ENCODE measurements around the gene SIGLEC10. TPM values are rescaled to one million over a fixed set of nuclear protein-coding genes. Genes with fewer than 3 reads are reported as not detected.

SIGLEC10 gene
- total and polyA plus RNA-seq, 2 of the 4 experiments (the other 2 are of a cell fraction), result not detected

- H3K27ac ChIP-seq (ENCODE audit: insufficient read depth, low read length), result no peak overlapping the region
- H3K18ac ChIP-seq (ENCODE audit: low read depth, low read length), result no peak overlapping the region
- no peak overlapping the region for H3K4me3 ChIP-seq (ENCODE audit: insufficient read depth, low read depth, low read length)
- no peak overlapping the region for H3K4ac ChIP-seq (ENCODE audit: low read depth, low read length)
- no peak overlapping the region for H2AFZ ChIP-seq (replicated peaks; ENCODE audit: low read length, poor library complexity)
- no TSS peak for BruUV-seq (replicated peaks)
- no peak overlapping the region for H2AK9ac ChIP-seq (replicated peaks; ENCODE audit: low read depth, low read length, poor library complexity)
- no peaks in the 10 kb centered on the region for H3K79me1 ChIP-seq (ENCODE audit: low read depth in 1 of 2, low read length in 2 of 2)
- H3K23ac ChIP-seq (ENCODE audit: low read depth, low read length), result no peak overlapping the region
- ChIA-PET CTCF (no interaction called here), POLR2A (ENCODE audit: unreplicated experiment) (no interaction called here)
- no peak overlapping the region for H3K56ac ChIP-seq (ENCODE audit: extremely low read depth, insufficient read depth, low read length)
- TF ChIP-seq MAZ (IDR thresholded peaks at IDR 0.05; ENCODE audit: borderline replicate concordance, low read depth, low read length) (no peak), POLR2A (IDR thresholded peaks at IDR 0.05; ENCODE audit: low read depth, low read length) (no peak), NFE2L2 (IDR thresholded peaks at IDR 0.05; ENCODE audit: low read depth, low read length) (no peak), RAD21 (IDR thresholded peaks at IDR 0.05; ENCODE audit: low read length) (no peak)
- TF ChIP-seq, protein P1, sequence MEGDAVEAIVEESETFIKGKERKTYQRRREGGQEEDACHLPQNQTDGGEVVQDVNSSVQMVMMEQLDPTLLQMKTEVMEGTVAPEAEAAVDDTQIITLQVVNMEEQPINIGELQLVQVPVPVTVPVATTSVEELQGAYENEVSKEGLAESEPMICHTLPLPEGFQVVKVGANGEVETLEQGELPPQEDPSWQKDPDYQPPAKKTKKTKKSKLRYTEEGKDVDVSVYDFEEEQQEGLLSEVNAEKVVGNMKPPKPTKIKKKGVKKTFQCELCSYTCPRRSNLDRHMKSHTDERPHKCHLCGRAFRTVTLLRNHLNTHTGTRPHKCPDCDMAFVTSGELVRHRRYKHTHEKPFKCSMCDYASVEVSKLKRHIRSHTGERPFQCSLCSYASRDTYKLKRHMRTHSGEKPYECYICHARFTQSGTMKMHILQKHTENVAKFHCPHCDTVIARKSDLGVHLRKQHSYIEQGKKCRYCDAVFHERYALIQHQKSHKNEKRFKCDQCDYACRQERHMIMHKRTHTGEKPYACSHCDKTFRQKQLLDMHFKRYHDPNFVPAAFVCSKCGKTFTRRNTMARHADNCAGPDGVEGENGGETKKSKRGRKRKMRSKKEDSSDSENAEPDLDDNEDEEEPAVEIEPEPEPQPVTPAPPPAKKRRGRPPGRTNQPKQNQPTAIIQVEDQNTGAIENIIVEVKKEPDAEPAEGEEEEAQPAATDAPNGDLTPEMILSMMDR (conservative IDR thresholded peaks at IDR 0.05; ENCODE audit: low read depth, low read length), result no peak
- H4K91ac ChIP-seq (ENCODE audit: insufficient read depth, low read depth, low read length), result no peak overlapping the region
- H2BK5ac ChIP-seq (ENCODE audit: low read depth, low read length, poor library complexity, severe bottlenecking), result no peak overlapping the region
- ATAC-seq (ENCODE audit: low read depth) (no peak), DNase-seq (no peak)
- no peak overlapping the region for H3K4me2 ChIP-seq (ENCODE audit: low read depth, low read length)
- H2BK20ac ChIP-seq (ENCODE audit: low read depth, low read length), result no peak overlapping the region
- no peak overlapping the region for H4K8ac ChIP-seq (ENCODE audit: low read depth in 2 of 2, low read length in 2 of 2)
- H3K36me3 ChIP-seq (ENCODE audit: control insufficient read depth, insufficient read depth, low read length), result no peaks in the 10 kb centered on the region
- WGBS, 2 experiments (ENCODE audit: extremely low coverage in 2 of 2, insufficient read length in 1 of 2), result no CpG with 5 or more reads among the region's 1 CpG
- no peak overlapping the region for H2BK120ac ChIP-seq (ENCODE audit: low read depth, low read length)
- dilution Hi-C loops (cut with HindIII; ENCODE audit: low sequenced_read_pairs, unreplicated experiment), result no loop called here
- peaks cover 2% of the 10 kb centered on the region; the same call in 1 of the 2 replicates for H3K9me3 ChIP-seq (ENCODE audit: control insufficient read depth, insufficient read depth, low read length)
- intact Hi-C loops (cut with micrococcal nuclease), result no loop called here
- H3K4me1 ChIP-seq (ENCODE audit: control insufficient read depth, insufficient read depth, low read length), result no peaks in the 10 kb centered on the region
- no peaks in the 10 kb centered on the region for H4K20me1 ChIP-seq (ENCODE audit: insufficient read depth, low read length)
- H2AK5ac ChIP-seq (ENCODE audit: low read depth, low read length), result no peak overlapping the region
- no peak overlapping the region for H3K9ac ChIP-seq (ENCODE audit: low read depth, low read length)
- H3K9me1 ChIP-seq (ENCODE audit: insufficient read depth, low read length), result no peaks in the 10 kb centered on the region
- no peak overlapping the region for H3K14ac ChIP-seq (replicated peaks; ENCODE audit: low read depth, low read length)
- in situ Hi-C loops (cut with MboI; ENCODE audit: low sequenced_read_pairs), result no loop called here
- no peak overlapping the region for H4K5ac ChIP-seq (ENCODE audit: low read depth, low read length)
- no peaks in the 10 kb centered on the region for H3K27me3 ChIP-seq (ENCODE audit: control insufficient read depth, insufficient read depth, low read length)
- H2BK15ac ChIP-seq (ENCODE audit: low read depth, low read length), result no peak overlapping the region
These were observed 17.0 kb upstream of the SIGLEC10 start for GRCh38 chr19:51434456-51434855.

Data from IMR-90 (cell line).